Medulla oblongata (tissue), 1 donor: Measurements from ENCODE around the gene TAF4.
A peak's percentile ranks its signal among the peaks of the same experiment; 100 is the strongest.

ENCODE experiments used
- DNase-seq: peaks from one replicate; pipeline ENCODE4 v3.0.0-alpha.2; 2015; ENCODE audit errors: extremely low spot score

TAF4 gene

GRCh38 chr20:62019881-62020492 is 45.7 kb downstream of the TAF4 start:
- DNase-seq: no peak

- DNase-seq: no peak
Observed at GRCh38 chr20:62019144-62019805, 46.4 kb downstream of the TAF4 start.

GRCh38 chr20:62018437-62019143 is 47.1 kb downstream of the TAF4 start:
- DNase-seq: no peak

GRCh38 chr20:62015540-62016288 is 50.0 kb downstream of the TAF4 start:
- DNase-seq: no peak

GRCh38 chr20:62014889-62015537 is 50.7 kb downstream of the TAF4 start:
- DNase-seq: no peak

GRCh38 chr20:62014488-62014775 is 51.2 kb downstream of the TAF4 start:
- no peak for DNase-seq

GRCh38 chr20:62012631-62013030 is 53.0 kb downstream of the TAF4 start:
- no peak for DNase-seq

- DNase-seq: no peak
Observed at GRCh38 chr20:62011938-62012534, 53.6 kb downstream of the TAF4 start.

- no peak for DNase-seq
Observed at GRCh38 chr20:62011403-62011790, 54.3 kb downstream of the TAF4 start.

- peak; percentile 75 for DNase-seq
Observed at GRCh38 chr20:62010551-62011402, 54.9 kb downstream of the TAF4 start.

- DNase-seq: no peak
Observed at GRCh38 chr20:62009869-62010445, 55.7 kb downstream of the TAF4 start.

- no peak for DNase-seq
Observed at GRCh38 chr20:62009322-62009721, 56.4 kb downstream of the TAF4 start.

GRCh38 chr20:62008643-62009183 is 57.0 kb downstream of the TAF4 start:
- no peak for DNase-seq

- no peak for DNase-seq
Observed at GRCh38 chr20:62007127-62007647, 58.5 kb downstream of the TAF4 start.

- no peak for DNase-seq
Observed at GRCh38 chr20:62006482-62006881, 59.2 kb downstream of the TAF4 start.

- no peak for DNase-seq
Observed at GRCh38 chr20:62004614-62005013, 61.1 kb downstream of the TAF4 start.

GRCh38 chr20:62003567-62004405 is 61.9 kb downstream of the TAF4 start:
- DNase-seq: no peak

- no peak for DNase-seq
Observed at GRCh38 chr20:62002882-62003480, 62.7 kb downstream of the TAF4 start.
